Activated CD8-positive, alpha-beta memory T cell treated with anti-CD3 and anti-CD28 coated beads, Interleukin-2, amount 10 ng/mL, durations not matched to agents 7 days and 5 days (primary cell): Measurements from ENCODE around the gene SLC6A16. TPM values are rescaled to one million over a fixed set of nuclear protein-coding genes. Genes with fewer than 3 reads are reported as not detected.

ENCODE experiments used
- microRNA-seq: library from miRNA; unstranded; fragments of <30 nt; microRNA quantifications from one replicate; pipeline ENCODE4 v1.2.0, GENCODE V29; 2022
- total RNA-seq, 2 experiments: library from RNA; stranded (reverse); gene quantifications; one replicate each; pipeline ENCODE4 v1.2.3, GENCODE V29; 2021

Gene SLC6A16
- total RNA-seq, 2 experiments from 2014 or later = 2.5 to 2.7 TPM

Small RNAs within 50 kb of the gene (microRNA-seq; reads per million reads assigned to microRNA genes)
- not detected for gene MIR4324

Other genes starting within 250 kb of the SLC6A16 start
- 100 to 1,000 TPM; 222 to 224 TPM for gene SNRNP70, start 239.7 kb downstream of the SLC6A16 start, total RNA-seq
- 1 to 10 TPM; 3.3 to 5.7 TPM for gene LIN7B, start 210.8 kb downstream of the SLC6A16 start, total RNA-seq
- gene C19orf73, start 206.0 kb downstream of the SLC6A16 start, total RNA-seq = 1 to 10 TPM; 1.6 to 1.8 TPM
- gene PPFIA3, start 205.6 kb downstream of the SLC6A16 start, total RNA-seq = 1 to 10 TPM; 1.7 to 3.6 TPM
- not detected for gene HRC, start 169.8 kb downstream of the SLC6A16 start, total RNA-seq
- under 1 TPM in 1 of 2 experiments, not detected in 1; 0.14 TPM for gene TRPM4, start 167.4 kb downstream of the SLC6A16 start, total RNA-seq
- gene CD37, start 10.2 kb upstream of the SLC6A16 start, total RNA-seq = 100 to 1,000 TPM; 126 to 177 TPM
- not detected for gene TEAD2, start 37.2 kb upstream of the SLC6A16 start, total RNA-seq
- not detected for gene DKKL1, start 38.7 kb upstream of the SLC6A16 start, total RNA-seq
- gene KASH5, start 63.1 kb upstream of the SLC6A16 start, total RNA-seq = under 1 TPM in 1 of 2 experiments, not detected in 1; 0.64 TPM
- not detected for gene PTH2, start 98.2 kb upstream of the SLC6A16 start, total RNA-seq
- not detected for gene GFY, start 100.2 kb upstream of the SLC6A16 start, total RNA-seq
- under 1 TPM; 0.19 to 0.55 TPM for gene SLC17A7, start 116.3 kb upstream of the SLC6A16 start, total RNA-seq
- gene PIH1D1, start 126.6 kb upstream of the SLC6A16 start, total RNA-seq = 100 to 1,000 TPM; 148 to 158 TPM
- 10 to 100 TPM; 37.2 to 45.2 TPM for gene ALDH16A1, start 128.0 kb upstream of the SLC6A16 start, total RNA-seq
- gene FLT3LG, start 149.0 kb upstream of the SLC6A16 start, total RNA-seq = 100 to 1,000 TPM; 112 to 151 TPM
- gene RPL13A, start 162.4 kb upstream of the SLC6A16 start, total RNA-seq = 1,000 to 10,000 TPM; 2,143 to 2,523 TPM
- 1,000 to 10,000 TPM; 1,876 to 2,018 TPM for gene RPS11, start 171.2 kb upstream of the SLC6A16 start, total RNA-seq
- gene FCGRT, start 187.5 kb upstream of the SLC6A16 start, total RNA-seq = 1 to 10 TPM; 2.1 to 7.9 TPM
- under 1 TPM; 0.19 to 0.53 TPM for gene RCN3, start 202.8 kb upstream of the SLC6A16 start, total RNA-seq